A549 (cell line): ENCODE measurements around the gene SLC25A46. TPM values are rescaled to one million over a fixed set of nuclear protein-coding genes. Genes with fewer than 3 reads are reported as not detected.
A peak's percentile ranks its signal among the peaks of the same experiment; 100 is the strongest.

Experiments
- ATAC-seq, 2 experiments: fragments of 200-7000 bp in 1 of 2; fragments of >200 bp in 1 of 2; cut with Nextera tagmentation in 1 of 2; cut with Tn5 transposase in 1 of 2; 3 replicates each; pipeline versions ENCODE4 v1.8.0 to v1.9.1; 2018 to 2020; ENCODE audit warnings: mild to moderate bottlenecking in 1 of 2, moderate library complexity in 1 of 2
- CTCF ChIA-PET: fragments of 300-600 bp; sonication (Branson Sonifier 250); formaldehyde crosslinking; extraction: SDS; loops from one replicate; lab custom pipeline; 2021; ENCODE audit warnings: antibody characterized with exemption, inconsistent platforms; lab: Yijun Ruan, JAX
- POLR2A ChIA-PET: fragments of 350-600 bp; formaldehyde crosslinking; extraction: SDS; loops from one replicate; lab custom pipeline; 2021; ENCODE audit warnings: antibody characterized with exemption, inconsistent platforms; lab: Yijun Ruan, JAX
- DNase-seq, 2 experiments: peaks; one replicate each; pipeline versions ENCODE4 v3.0.0 to v3.0.0-alpha.2; 2011 to 2016; ENCODE audit warnings: low read depth in 1 of 2, low spot score in 1 of 2
- FAIRE-seq: peaks from 2 replicates; lab custom pipeline; 2011; peaks lifted over from hg19 to GRCh38; lab: Jason Lieb, UNC
- H3K27ac ChIP-seq, 2 experiments: fragments of >200 bp; sonication (Bioruptor Twin); formaldehyde crosslinking; 3 replicates each; pipeline ENCODE4 v1.5.1; 2016 to 2017
- H3K4me1 ChIP-seq: fragments of >200 bp; sonication (Bioruptor Twin); formaldehyde crosslinking; 3 replicates; pipeline ENCODE4 v1.6.1; 2016
- H3K4me2 ChIP-seq: fragments of >200 bp; sonication (Bioruptor Twin); formaldehyde crosslinking; 3 replicates; pipeline ENCODE4 v1.6.1; 2016
- H3K4me3 ChIP-seq: fragments of >200 bp; sonication (Bioruptor Twin); formaldehyde crosslinking; 3 replicates; pipeline ENCODE4 v1.5.1; 2016
- H3K9me3 ChIP-seq: fragments of >200 bp; sonication (Bioruptor Twin); formaldehyde crosslinking; 3 replicates; pipeline ENCODE4 v1.6.1; 2016
- BCL3 ChIP-seq: fragments of >200 bp; sonication (Bioruptor Twin); formaldehyde crosslinking; IDR thresholded peaks from 3 replicates; pipeline ENCODE4 v1.6.1; 2016
- BHLHE40 ChIP-seq: IDR thresholded peaks from 2 replicates; pipeline ENCODE4 v1.6.1; 2012; ENCODE audit warnings: low read depth, low read length, inconsistent platforms
- CEBPB ChIP-seq, 2 experiments: fragments of >200 bp in 1 of 2; sonication (Bioruptor Twin) in 1 of 2; formaldehyde crosslinking in 1 of 2; IDR thresholded peaks; 2 replicates each; pipeline ENCODE4 v1.6.1; 2012 to 2016
- CHD2 ChIP-seq: fragments of 150-350 bp; IDR thresholded peaks from 2 replicates; pipeline ENCODE4 v1.6.1; 2014; ENCODE audit warnings: low read length; ENCODE audit not compliant: partially characterized antibody
- EHF ChIP-seq: fragments of 250-450 bp; sonication (Bioruptor Pico); IDR thresholded peaks from 2 replicates; pipeline ENCODE4 v1.5.0; 2020; ENCODE audit warnings: mild to moderate bottlenecking
- EHMT2 ChIP-seq: fragments of 200-600 bp; sonication (generic); IDR thresholded peaks from 2 replicates; pipeline ENCODE4 v1.6.1; 2016; ENCODE audit warnings: antibody characterized with exemption, low read depth, mild to moderate bottlenecking, moderate library complexity
- FOSB ChIP-seq: fragments of 250-450 bp; sonication (Bioruptor Pico); IDR thresholded peaks from 2 replicates; pipeline ENCODE4 v1.5.0; 2020; ENCODE audit warnings: mild to moderate bottlenecking, moderate library complexity
- GATA3 ChIP-seq: IDR thresholded peaks from 2 replicates; pipeline ENCODE4 v1.6.1; 2012; ENCODE audit warnings: borderline replicate concordance
- HES2 ChIP-seq: fragments of >200 bp; sonication (Bioruptor Twin); formaldehyde crosslinking; IDR thresholded peaks from 2 replicates; pipeline ENCODE4 v1.6.1; 2016
- HMGXB4 ChIP-seq: fragments of 250-450 bp; sonication (Bioruptor Pico); IDR thresholded peaks from 2 replicates; pipeline ENCODE4 v1.5.0; 2021; ENCODE audit warnings: mild to moderate bottlenecking, moderate library complexity, borderline replicate concordance
- JUN ChIP-seq, 2 experiments: fragments of >200 bp; sonication (Bioruptor Twin); formaldehyde crosslinking; IDR thresholded peaks; 2 replicates in 1 of 2; 3 replicates in 1 of 2; pipeline ENCODE4 v1.6.1; 2016 to 2017
- JUNB ChIP-seq: fragments of >200 bp; sonication (Bioruptor Twin); formaldehyde crosslinking; IDR thresholded peaks from 2 replicates; pipeline ENCODE4 v1.6.1; 2016
- MAFK ChIP-seq: fragments of 450-650 bp; IDR thresholded peaks from 2 replicates; pipeline ENCODE4 v1.6.1; 2014; ENCODE audit not compliant: partially characterized antibody
- MAX ChIP-seq: IDR thresholded peaks from 2 replicates; pipeline ENCODE4 v1.6.1; 2012
- MYC ChIP-seq: IDR thresholded peaks from 2 replicates; pipeline ENCODE4 v1.6.1; 2012; ENCODE audit warnings: mild to moderate bottlenecking, inconsistent platforms, low read length, improper control_type of control experiment, borderline replicate concordance
- NR3C1 ChIP-seq: fragments of >200 bp; sonication (Bioruptor Twin); formaldehyde crosslinking; IDR thresholded peaks from 3 replicates; pipeline ENCODE4 v1.6.1; 2017
- POLR2A ChIP-seq: IDR thresholded peaks from 2 replicates; pipeline ENCODE4 v1.6.1; 2012; ENCODE audit warnings: mild to moderate bottlenecking, low read length
- POLR2AphosphoS2 ChIP-seq: conservative IDR thresholded peaks from 2 replicates; pipeline ENCODE4 v1.6.1; 2012; ENCODE audit warnings: low read length, improper control_type of control experiment, inconsistent platforms
- REST ChIP-seq: fragments of 200-600 bp; sonication (generic); IDR thresholded peaks from 2 replicates; pipeline ENCODE4 v1.6.1; 2016; ENCODE audit warnings: antibody characterized with exemption, mild to moderate bottlenecking, moderate library complexity
- TP53 ChIP-seq: fragments of 250-450 bp; sonication (Bioruptor Pico); IDR thresholded peaks from 2 replicates; pipeline ENCODE4 v1.5.0; 2021; ENCODE audit warnings: mild to moderate bottlenecking, moderate library complexity
- WGBS: methylation state at CpG from one replicate; pipeline ENCODE4 v1.1.6; 2017; ENCODE audit errors: missing lambda C conversion rate; 5-methylcytosine and 5-hydroxymethylcytosine counted together
- polyA plus RNA-seq, 4 experiments: library from polyadenylated mRNA; depleted of rRNA in 3 of 4; stranded (reverse); fragments of >200 nt; fragmentation: RNase III in 1 of 4; extraction: RNeasy Plus Mini Kit Qiagen cat#74134 plus additional on column Dnase treatment in 1 of 4; gene quantifications; 2 replicates in 3 of 4; 3 replicates in 1 of 4; pipeline ENCODE4 v1.2.3, GENCODE V29; 2011 to 2017

The SLC25A46 gene
- polyA plus RNA-seq, 2 of the 4 experiments (the other 2 are of a cell fraction) = 29.2 to 41.7 TPM

- no peak overlapping the region for H3K4me3 ChIP-seq
- POLR2A ChIA-PET = no interaction called here
- ATAC-seq (no peak), FAIRE-seq (no peak), DNase-seq (no peak)
- H3K9me3 ChIP-seq = no peaks in the 10 kb centered on the region; the same call in 2 of the 3 replicates
- H3K27ac ChIP-seq = no peak overlapping the region
- TF ChIP-seq EHMT2 (no peak), HMGXB4 (CRISPR knock-in tag) (no peak), BHLHE40 (no peak), JUNB (no peak), MAX (no peak), MYC (no peak)
- H3K4me2 ChIP-seq = no peak overlapping the region
- CTCF ChIA-PET = no interaction called here
- no peaks in the 10 kb centered on the region for H3K4me1 ChIP-seq
- WGBS = 3% methylated on average over 1 of the region's 1 CpG
Measured at GRCh38 chr5:110802998-110803397, 64.2 kb downstream of the SLC25A46 start.

- no peak overlapping the region for H3K27ac ChIP-seq
- TF ChIP-seq MAFK (peak; percentile 44), GATA3 (no peak)
- ChIA-PET CTCF (no interaction called here), POLR2A (no interaction called here)
- H3K9me3 ChIP-seq = no peaks in the 10 kb centered on the region; the same call in 2 of the 3 replicates
- ATAC-seq (no peak), DNase-seq (no peak), FAIRE-seq (no peak)
- 0% methylated on average over 1 of the region's 1 CpG for WGBS
- no peak overlapping the region for H3K4me2 ChIP-seq
- no peaks in the 10 kb centered on the region for H3K4me1 ChIP-seq
- H3K4me3 ChIP-seq = no peak overlapping the region
Measured at GRCh38 chr5:110803467-110804326, 64.9 kb downstream of the SLC25A46 start.

GRCh38 chr5:110807169-110807568 is 68.4 kb downstream of the SLC25A46 start:
- 15% methylated on average over 4 of the region's 4 CpGs for WGBS
- Histone ChIP-seq H3K4me2 (no peak overlapping the region), H3K9me3 (no peaks in the 10 kb centered on the region; the same call in 2 of the 3 replicates), H3K4me1 (no peaks in the 10 kb centered on the region), H3K4me3 (no peak overlapping the region), H3K27ac (no peak overlapping the region)
- TF ChIP-seq HES2 (no peak), BCL3 (no peak)
- ATAC-seq (no peak), DNase-seq (no peak), FAIRE-seq (no peak)
- ChIA-PET POLR2A (no interaction called here), CTCF (no interaction called here)

- TF ChIP-seq BHLHE40 (no peak), POLR2AphosphoS2 (no peak), BCL3 (no peak), EHF (CRISPR knock-in tag) (no peak), NR3C1 (no peak), CHD2 (no peak), POLR2A (no peak), FOSB (no peak), CEBPB (IDR thresholded peaks at IDR 0.05) (no peak), TP53 (no peak), JUN (IDR thresholded peaks at IDR 0.05) (no peak), MYC (no peak), REST (no peak)
- TF ChIP-seq, all 56 proteins: peak for 0
- H3K4me3 ChIP-seq = no peak overlapping the region
- FAIRE-seq (no peak), DNase-seq (no peak), ATAC-seq (no peak)
- no peaks in the 10 kb centered on the region for H3K9me3 ChIP-seq
- CTCF ChIA-PET = no interaction called here
- H3K27ac ChIP-seq = no peak overlapping the region
- 15% methylated on average over 1 of the region's 1 CpG for WGBS
- POLR2A ChIA-PET = no interaction called here
- H3K4me2 ChIP-seq = no peak overlapping the region
- no peaks in the 10 kb centered on the region for H3K4me1 ChIP-seq
Measured at GRCh38 chr5:110809006-110809405, 70.2 kb downstream of the SLC25A46 start.
